Smooth muscle cell (in vitro differentiated cells): ENCODE data around the gene MAP3K19. TPM values are rescaled to one million over a fixed set of nuclear protein-coding genes. Genes with fewer than 3 reads are reported as not detected.

Experiments
- DNase-seq: peaks from one replicate; lab custom pipeline; 2025; ENCODE audit not compliant: unreplicated experiment; lab: John Stamatoyannopoulos, UW
- H2AFZ ChIP-seq: fragments of 200-600 bp; sonication (generic); 2 replicates; pipeline ENCODE4 v1.6.0; 2016; ENCODE audit warnings: antibody characterized with exemption, low read depth, mild to moderate bottlenecking
- H3F3A ChIP-seq: fragments of 200-600 bp; sonication (generic); 2 replicates; pipeline ENCODE4 v1.6.0; 2017; ENCODE audit warnings: antibody characterized with exemption, low read depth
- H3K27ac ChIP-seq: fragments of 200-600 bp; sonication (generic); 2 replicates; pipeline ENCODE4 v1.5.1; 2016; ENCODE audit warnings: low read depth, mild to moderate bottlenecking
- H3K27me3 ChIP-seq: fragments of 200-600 bp; sonication (generic); 2 replicates; pipeline ENCODE4 v1.6.1; 2016; ENCODE audit warnings: low read depth, mild to moderate bottlenecking
- H3K36me3 ChIP-seq: fragments of 200-600 bp; sonication (generic); 2 replicates; pipeline ENCODE4 v1.5.1; 2016; ENCODE audit warnings: low read depth
- H3K4me1 ChIP-seq: fragments of 200-600 bp; sonication (generic); 2 replicates; pipeline ENCODE4 v1.5.1; 2016; ENCODE audit warnings: low read depth
- H3K4me2 ChIP-seq: fragments of 200-600 bp; sonication (generic); 2 replicates; pipeline ENCODE4 v1.6.0; 2016; ENCODE audit warnings: mild to moderate bottlenecking
- H3K4me3 ChIP-seq: fragments of 200-600 bp; sonication (generic); 2 replicates; pipeline ENCODE4 v1.5.1; 2016; ENCODE audit warnings: mild to moderate bottlenecking
- H3K79me2 ChIP-seq: fragments of 200-600 bp; sonication (generic); 2 replicates; pipeline ENCODE4 v1.6.0; 2016; ENCODE audit warnings: low read depth, mild to moderate bottlenecking
- H3K9ac ChIP-seq: fragments of 200-600 bp; sonication (generic); 2 replicates; pipeline ENCODE4 v1.6.0; 2016; ENCODE audit warnings: low read depth
- H3K9me3 ChIP-seq: fragments of 200-600 bp; sonication (generic); replicated peaks from 2 replicates; pipeline ENCODE4 v1.5.1; 2016; ENCODE audit warnings: low read depth
- H4K20me1 ChIP-seq: fragments of 200-600 bp; sonication (generic); 2 replicates; pipeline ENCODE4 v1.6.0; 2016; ENCODE audit warnings: low read depth
- WGBS: methylation state at CpG from one replicate; pipeline ENCODE4 v1.1.7; 2016; ENCODE audit warnings: low lambda C conversion rate; 5-methylcytosine and 5-hydroxymethylcytosine counted together
- polyA plus RNA-seq: library from polyadenylated mRNA; unstranded; fragments of >200 nt; fragmentation: Nextera tagmentation; extraction: Ambion mirVana; gene quantifications from 2 replicates; pipeline ENCODE4 v1.2.1, GENCODE V29; 2016
- total RNA-seq: library from RNA; depleted of rRNA; stranded (reverse); fragments of >200 nt; gene quantifications from 2 replicates; pipeline ENCODE4 v1.2.3, GENCODE V29; 2014
- TF ChIP-seq, protein P1 (sequence below): fragments of 200-600 bp; sonication (generic); IDR thresholded peaks from 2 replicates; pipeline ENCODE4 v1.5.1; 2017; ENCODE audit warnings: borderline replicate concordance, mild to moderate bottlenecking, antibody characterized with exemption; ENCODE audit not compliant: insufficient read depth, poor library complexity, severe bottlenecking

MAP3K19 gene
- total and polyA plus RNA-seq, 2 experiments from 2014 or later: 0.14 TPM; not detected in 1

DNA sequence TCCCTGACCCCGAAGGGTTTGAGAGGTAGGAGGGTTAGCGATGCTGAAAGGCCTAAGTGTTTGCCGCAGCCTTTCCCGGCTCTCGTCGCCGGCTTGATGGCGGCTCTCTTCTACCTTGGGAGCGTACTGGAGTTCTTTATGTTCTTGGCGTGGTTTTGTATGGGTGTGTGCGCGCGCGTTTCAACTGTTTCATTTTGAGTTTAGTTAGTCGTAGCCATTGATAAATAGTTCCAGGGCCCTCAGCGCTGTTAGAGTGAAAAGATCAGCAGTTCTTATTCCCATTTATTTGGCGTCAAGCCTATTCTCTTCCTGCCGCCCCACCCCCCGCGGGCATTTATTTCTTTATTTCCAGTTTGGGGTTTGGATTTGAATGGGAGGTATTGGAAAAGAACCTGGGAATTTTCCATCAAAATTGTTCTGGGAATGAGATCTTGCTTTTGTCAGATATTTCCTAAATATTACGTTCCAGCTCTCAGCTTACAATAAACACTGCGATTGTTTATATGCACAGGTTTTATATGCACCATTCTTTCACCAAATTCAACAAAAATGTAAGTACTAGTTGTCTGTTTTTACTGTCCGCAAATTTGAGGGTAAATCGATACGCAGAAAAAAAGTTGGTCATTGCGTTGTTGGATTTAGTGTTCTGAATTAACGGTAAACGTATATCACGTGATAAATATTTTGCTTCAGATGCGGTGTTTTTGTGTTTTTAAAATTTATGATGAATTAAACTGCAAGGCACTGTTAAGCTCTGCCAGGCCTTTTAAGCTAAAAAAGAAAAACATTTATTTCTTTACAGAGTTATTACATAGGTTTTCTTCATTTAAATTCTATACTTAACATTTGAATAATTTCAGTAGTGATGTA is 127.7 kb downstream of the MAP3K19 start:
- peaks cover 53% of the 10 kb centered on the region for H4K20me1 ChIP-seq
- H2AFZ ChIP-seq: peak overlapping the region; percentile 83
- no peak for DNase-seq
- WGBS: 1% methylated on average over 30 of the region's 30 CpGs
- H3K9me3 ChIP-seq: no peaks in the 10 kb centered on the region
- H3K9ac ChIP-seq: peak overlapping the region; percentile 97
- H3F3A ChIP-seq: peaks cover 10% of the 10 kb centered on the region
- H3K4me1 ChIP-seq: peaks cover 12% of the 10 kb centered on the region
- H3K4me3 ChIP-seq: peak overlapping the region; percentile 85
- H3K79me2 ChIP-seq: peaks cover 56% of the 10 kb centered on the region
- H3K27ac ChIP-seq: peak overlapping the region; percentile 96
- H3K36me3 ChIP-seq: no peaks in the 10 kb centered on the region
- H3K4me2 ChIP-seq: peak overlapping the region; percentile 92
- H3K27me3 ChIP-seq: no peaks in the 10 kb centered on the region
- TF ChIP-seq, protein P1, sequence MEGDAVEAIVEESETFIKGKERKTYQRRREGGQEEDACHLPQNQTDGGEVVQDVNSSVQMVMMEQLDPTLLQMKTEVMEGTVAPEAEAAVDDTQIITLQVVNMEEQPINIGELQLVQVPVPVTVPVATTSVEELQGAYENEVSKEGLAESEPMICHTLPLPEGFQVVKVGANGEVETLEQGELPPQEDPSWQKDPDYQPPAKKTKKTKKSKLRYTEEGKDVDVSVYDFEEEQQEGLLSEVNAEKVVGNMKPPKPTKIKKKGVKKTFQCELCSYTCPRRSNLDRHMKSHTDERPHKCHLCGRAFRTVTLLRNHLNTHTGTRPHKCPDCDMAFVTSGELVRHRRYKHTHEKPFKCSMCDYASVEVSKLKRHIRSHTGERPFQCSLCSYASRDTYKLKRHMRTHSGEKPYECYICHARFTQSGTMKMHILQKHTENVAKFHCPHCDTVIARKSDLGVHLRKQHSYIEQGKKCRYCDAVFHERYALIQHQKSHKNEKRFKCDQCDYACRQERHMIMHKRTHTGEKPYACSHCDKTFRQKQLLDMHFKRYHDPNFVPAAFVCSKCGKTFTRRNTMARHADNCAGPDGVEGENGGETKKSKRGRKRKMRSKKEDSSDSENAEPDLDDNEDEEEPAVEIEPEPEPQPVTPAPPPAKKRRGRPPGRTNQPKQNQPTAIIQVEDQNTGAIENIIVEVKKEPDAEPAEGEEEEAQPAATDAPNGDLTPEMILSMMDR: no peak

GRCh38 chr2:134918526-134919340 is 128.5 kb downstream of the MAP3K19 start, which contains the start of gene CCNT2:
TSS of gene CCNT2 (plus strand) at chr2:134918822. CDS start at chr2:134918855, 33 bp downstream.
- H3K4me3 ChIP-seq: peak within 1 kb of the TSS; percentile 85
- peak within 1 kb of the TSS; percentile 97 for H3K9ac ChIP-seq
- H3K4me1 ChIP-seq: peaks cover 12% of the 10 kb centered on the region
- H2AFZ ChIP-seq: peak within 1 kb of the TSS; percentile 88
- H3K79me2 ChIP-seq: peaks cover 48% of the 10 kb centered on the region
- H3K27ac ChIP-seq: peak within 1 kb of the TSS; percentile 96
- no peaks in the 10 kb centered on the region for H3K36me3 ChIP-seq
- peaks cover 10% of the 10 kb centered on the region for H3F3A ChIP-seq
- peak; percentile 96 for DNase-seq
- peak within 1 kb of the TSS; percentile 92 for H3K4me2 ChIP-seq
- no peaks in the 10 kb centered on the region for H3K27me3 ChIP-seq
- WGBS: under 1% methylated on average over 78 of the region's 83 CpGs
- TF ChIP-seq, protein P1: no peak
- peaks cover 45% of the 10 kb centered on the region for H4K20me1 ChIP-seq
- no peaks in the 10 kb centered on the region for H3K9me3 ChIP-seq

- TF ChIP-seq, protein P1: no peak
- Histone ChIP-seq H2AFZ (peak overlapping the region; percentile 88), H3K4me1 (peaks cover 12% of the 10 kb centered on the region), H4K20me1 (peaks cover 38% of the 10 kb centered on the region), H3K36me3 (no peaks in the 10 kb centered on the region), H3K27me3 (no peaks in the 10 kb centered on the region), H3F3A (peaks cover 10% of the 10 kb centered on the region), H3K4me2 (peak overlapping the region; percentile 84), H3K27ac (peak overlapping the region; percentile 96), H3K79me2 (peaks cover 40% of the 10 kb centered on the region), H3K9ac (peak overlapping the region; percentile 58), H3K4me3 (peak overlapping the region; percentile 85), H3K9me3 (no peaks in the 10 kb centered on the region)
- WGBS: under 1% methylated on average over 33 of the region's 38 CpGs
- no peak for DNase-seq
Observed at GRCh38 chr2:134917888-134918525, 129.2 kb downstream of the MAP3K19 start.
